Psoas muscle (tissue), 8 donors: Measurements from ENCODE around the gene DNAJB11. TPM values are rescaled to one million over a fixed set of nuclear protein-coding genes. Genes with fewer than 3 reads are reported as not detected.

Experiments
- ATAC-seq, 4 donors: fragments of 200-7000 bp; cut with Tn5 transposase; one replicate each; pipeline ENCODE4 v1.9.1; 2020; ENCODE audit warnings: moderate library complexity in 3 of 4, mild to moderate bottlenecking in 2 of 4
- DNase-seq, 2 donors: peaks; one replicate each; pipeline ENCODE4 v3.0.0-alpha.2; 2020
- H3K27ac ChIP-seq: fragments of 200-600 bp; one replicate; pipeline ENCODE4 v1.8.0; 2022
- H3K27me3 ChIP-seq, 3 donors: fragments of 200-600 bp in 1 of 3; one replicate each; pipeline versions ENCODE4 v1.6.1 to v1.8.0; 2013 to 2022; ENCODE audit warnings: low read length in 2 of 3, mild to moderate bottlenecking in 2 of 3, moderate library complexity in 1 of 3; ENCODE audit not compliant: insufficient read depth in 3 of 3
- H3K36me3 ChIP-seq, 2 donors: fragments of 200-600 bp in 1 of 2; one replicate each; pipeline versions ENCODE4 v1.6.1 to v1.8.0; 2013 to 2022; ENCODE audit warnings: low read depth in 1 of 2, mild to moderate bottlenecking in 1 of 2, moderate library complexity in 1 of 2; ENCODE audit not compliant: insufficient read depth in 1 of 2
- H3K4me1 ChIP-seq: fragments of 200-600 bp; one replicate; pipeline ENCODE4 v1.8.0; 2022
- H3K4me3 ChIP-seq: fragments of 200-600 bp; one replicate; pipeline ENCODE4 v1.8.0; 2022; ENCODE audit warnings: mild to moderate bottlenecking
- H3K9me3 ChIP-seq: fragments of 200-600 bp; one replicate; pipeline ENCODE4 v1.8.0; 2022
- CTCF ChIP-seq: fragments of 200-600 bp; IDR thresholded peaks from one replicate; pipeline ENCODE4 v1.8.0; 2022; ENCODE audit warnings: antibody characterized with exemption
- WGBS, 3 donors: extraction: QIAGEN DNeasy Blood & Tissue Kit; methylation state at CpG; one replicate each; pipeline versions ENCODE4 v1.1.6 to v1.1.7; 2013; 5-methylcytosine and 5-hydroxymethylcytosine counted together
- intact Hi-C, 2 donors: fragments of 100-400 bp; cut with DNase I; formaldehyde crosslinking; loops; one replicate each; pipeline versions ENCODE4 v1.11.0 to v1.14.2; 2022
- polyA plus RNA-seq, 3 donors: library from polyadenylated mRNA; stranded (reverse); fragments of 200-250 nt; gene quantifications; one replicate each; pipeline ENCODE4 v1.2.3, GENCODE V29; 2013
- total RNA-seq, 4 donors: library from RNA; stranded (reverse); fragmentation: NEBNext Ultra II Directional in 2 of 4; extraction: Animal tissue kit (Norgen Biotek cat#: 25700) in 2 of 4; gene quantifications; one replicate each; pipeline versions ENCODE4 v1.2.1 to v1.2.4, GENCODE V29; 2021 to 2023
- donor health status: healthy with polysubstance abuse.
- donor health status: DM: no; HTN: no; CAD: no; lungs with moderate emphysema.
- donor health status: Bipolar disorder and iron deficiency.
- donor health status: healthy.
- donor health status: DM: yes; HTN: yes; CAD: no.
- donor health status: DM: no; HTN: no; CAD: no.
- donor health status: DM: no; HTN: no; CAD: no.
- donor health status: DM: yes; HTN: yes; CAD: no.

Gene DNAJB11
- total and polyA plus RNA-seq, 7 donors = 10.3 to 49.2 (median 24.2) TPM

- no peak for DNase-seq
- no peaks in the 10 kb centered on the region for H3K36me3 ChIP-seq
- no peak overlapping the region for H3K27ac ChIP-seq
- peaks cover 0 to 21% (median 0%) of the 10 kb centered on the region in 3 donors for H3K27me3 ChIP-seq
- no peak overlapping the region for H3K4me3 ChIP-seq
- intact Hi-C loops = loop anchor here in 1 of 2 donors (5.0 kb wide), 1 partner anchor 542 kb away; no protein-coding TSS in a partner anchor
- no peaks in the 10 kb centered on the region for H3K4me1 ChIP-seq
- no peaks in the 10 kb centered on the region for H3K9me3 ChIP-seq
- WGBS, 3 donors = 80 to 88% (median 87%) methylated on average over 17 of the region's 17 CpGs
- no peak for TF ChIP-seq CTCF
- no peak for ATAC-seq
Observed at GRCh38 chr3:186620213-186621092, 49.9 kb downstream of the DNAJB11 start.

- intact Hi-C loops = loop anchor here in 1 of 2 donors (5.0 kb wide), 1 partner anchor 540 kb away; no protein-coding TSS in a partner anchor
- no peak for DNase-seq
- 68 to 80% (median 73%) methylated on average over 7 of the region's 7 CpGs for WGBS, 3 donors
Observed at GRCh38 chr3:186621894-186622650, 51.6 kb downstream of the DNAJB11 start.

GRCh38 chr3:186622651-186623310, 52.3 kb downstream of the DNAJB11 start:
- WGBS, 3 donors = 25 to 39% (median 34%) methylated on average over 2 of the region's 2 CpGs
- H3K4me1 ChIP-seq = no peaks in the 10 kb centered on the region
- H3K27me3 ChIP-seq = peaks cover 0 to 17% (median 2%) of the 10 kb centered on the region in 3 donors
- no peaks in the 10 kb centered on the region for H3K36me3 ChIP-seq
- no peak for ATAC-seq
- no peak overlapping the region for H3K27ac ChIP-seq
- no peak for TF ChIP-seq CTCF
- H3K4me3 ChIP-seq = no peak overlapping the region
- DNase-seq = no peak
- H3K9me3 ChIP-seq = no peaks in the 10 kb centered on the region
- intact Hi-C loops = loop anchor here in 1 of 2 donors (5.0 kb wide), 1 partner anchor 540 kb away; no protein-coding TSS in a partner anchor

More at GRCh38 chr3:186621894-186622650, 51.6 kb downstream of the DNAJB11 start:
- TF ChIP-seq CTCF = no peak
- peaks cover 0 to 21% (median 2%) of the 10 kb centered on the region in 3 donors for H3K27me3 ChIP-seq
- H3K4me3 ChIP-seq = no peak overlapping the region
- H3K9me3 ChIP-seq = no peaks in the 10 kb centered on the region
- H3K36me3 ChIP-seq = no peaks in the 10 kb centered on the region
- no peak overlapping the region for H3K27ac ChIP-seq
- ATAC-seq = no peak
- H3K4me1 ChIP-seq = no peaks in the 10 kb centered on the region

GRCh38 chr3:186624598-186624997, 54.1 kb downstream of the DNAJB11 start:
- WGBS, 3 donors = 73 to 79% (median 78%) methylated on average over 4 of the region's 4 CpGs
- no peak for TF ChIP-seq CTCF

More at GRCh38 chr3:186624598-186624997, 54.1 kb downstream of the DNAJB11 start:
- Histone ChIP-seq H3K27me3 (peaks cover 0 to 5% (median 2%) of the 10 kb centered on the region in 3 donors), H3K27ac (no peak overlapping the region), H3K4me1 (no peaks in the 10 kb centered on the region), H3K9me3 (no peaks in the 10 kb centered on the region), H3K4me3 (no peak overlapping the region), H3K36me3 (no peaks in the 10 kb centered on the region)
- intact Hi-C loops = loop anchor here in 1 of 2 donors (5.0 kb wide), 1 partner anchor 538 kb away; no protein-coding TSS in a partner anchor
- no peak for ATAC-seq
- no peak for DNase-seq
